Kidney (tissue), 14 donors: Measurements from ENCODE around the gene NHLRC4. TPM values are rescaled to one million over a fixed set of nuclear protein-coding genes. Genes with fewer than 3 reads are reported as not detected.

Experiments
- DNase-seq, 5 donors: peaks; one replicate each; pipeline ENCODE4 v3.0.0-alpha.2; 2013 to 2020
- FAIRE-seq: peaks from 2 replicates; lab custom pipeline; 2012; peaks lifted over from hg19 to GRCh38; lab: Jason Lieb, UNC
- H3K27ac ChIP-seq, 2 donors: one replicate each; pipeline ENCODE4 v1.7.0; 2013; ENCODE audit warnings: low read depth in 2 of 2, low read length in 2 of 2, inconsistent platforms in 1 of 2
- H3K27me3 ChIP-seq: one replicate; pipeline ENCODE4 v1.7.1; 2013; ENCODE audit warnings: low read length, inconsistent platforms; ENCODE audit not compliant: control insufficient read depth, insufficient read depth
- H3K36me3 ChIP-seq, 3 donors: one replicate each; pipeline versions ENCODE4 v1.7.0 to v1.7.1; 2013; ENCODE audit warnings: low read length in 3 of 3, control low read depth in 1 of 3, inconsistent platforms in 1 of 3; ENCODE audit not compliant: insufficient read depth in 3 of 3, control insufficient read depth in 2 of 3
- H3K4me1 ChIP-seq, 3 donors: one replicate each; pipeline versions ENCODE4 v1.7.0 to v1.7.1; 2013; ENCODE audit warnings: low read length in 3 of 3, inconsistent platforms in 1 of 3, low read depth in 1 of 3; ENCODE audit not compliant: control insufficient read depth in 2 of 3, insufficient read depth in 2 of 3
- H3K4me3 ChIP-seq, 3 donors: one replicate each; pipeline versions ENCODE4 v1.7.0 to v1.8.1; 2013; ENCODE audit warnings: low read length in 3 of 3, control low read depth in 1 of 3, inconsistent platforms in 1 of 3
- H3K9ac ChIP-seq, 3 donors: one replicate each; pipeline versions ENCODE4 v1.7.0 to v1.7.1; 2013; ENCODE audit warnings: low read length in 3 of 3, control low read depth in 1 of 3, inconsistent platforms in 1 of 3
- H3K9me3 ChIP-seq, 3 donors: one replicate each; pipeline versions ENCODE4 v1.7.0 to v1.7.1; 2013; ENCODE audit warnings: low read length in 3 of 3, control low read depth in 1 of 3, inconsistent platforms in 1 of 3; ENCODE audit not compliant: control insufficient read depth in 2 of 3, insufficient read depth in 1 of 3
- intact Hi-C: fragments of 100-400 bp; cut with DNase I; formaldehyde crosslinking; loops from one replicate; pipeline ENCODE4 v1.11.1; 2022
- polyA plus RNA-seq: library from polyadenylated mRNA; stranded (reverse); fragments of 350-450 nt; fragmentation: Illumina TruSeq; extraction: RNeasy Lipid Tissue Mini Kit (QIAGEN cat#74804); gene quantifications from one replicate; pipeline ENCODE4 v1.2.3, GENCODE V29; 2014; ENCODE audit warnings: low read depth, low replicate concordance; ENCODE audit not compliant: insufficient read depth
- total RNA-seq: library from RNA; stranded (reverse); fragmentation: NEBNext Ultra II Directional; extraction: Animal tissue kit (Norgen Biotek cat#: 25700); gene quantifications from one replicate; pipeline ENCODE4 v1.2.1, GENCODE V29; 2021
- TF ChIP-seq, protein P1 (sequence below): IDR thresholded peaks from 3 replicates; pipeline ENCODE4 v1.5.1; 2012; ENCODE audit warnings: mild to moderate bottlenecking, moderate library complexity, borderline replicate concordance; ENCODE audit not compliant: insufficient read depth; ENCODE audit errors: extremely low read depth
- donor health status: control.
- donor health status: control.
- donor health status: control.
- donor health status: control.
- donor health status: control.
- donor health status: DM: yes; HTN: yes; CAD: no.
- donor health status: Normal renal cell carcinoma (clear cell type).

NHLRC4 gene
- total and polyA plus RNA-seq, 2 donors from 2014 or later, result 3.3 to 17.4 TPM

DNA sequence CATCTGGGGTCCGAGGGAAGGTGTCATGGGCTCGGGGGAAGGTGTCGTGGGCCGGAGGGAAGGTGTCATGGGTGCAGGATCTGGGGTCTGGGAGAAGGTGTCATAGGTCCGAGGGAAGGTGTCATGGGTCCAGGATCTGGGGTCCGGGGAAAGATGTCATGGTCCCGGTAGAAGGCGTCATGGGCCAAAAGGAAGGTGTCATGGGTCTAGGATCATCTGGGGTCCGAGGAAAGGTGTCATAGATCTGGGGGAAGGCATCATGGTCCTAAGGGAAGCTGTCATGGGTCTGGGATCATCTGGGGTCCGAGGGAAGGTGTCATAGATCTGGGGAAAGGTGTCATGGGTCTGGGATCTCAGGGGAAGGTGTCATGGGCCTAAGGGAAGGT is 24.0 kb downstream of the NHLRC4 start:
- intact Hi-C loops, result no loop called here
- H3K27me3 ChIP-seq, result no peaks in the 10 kb centered on the region
- no peaks in the 10 kb centered on the region for H3K36me3 ChIP-seq
- H3K4me1 ChIP-seq, result peaks cover 6 to 58% (median 42%) of the 10 kb centered on the region in 3 donors
- TF ChIP-seq, protein P1, sequence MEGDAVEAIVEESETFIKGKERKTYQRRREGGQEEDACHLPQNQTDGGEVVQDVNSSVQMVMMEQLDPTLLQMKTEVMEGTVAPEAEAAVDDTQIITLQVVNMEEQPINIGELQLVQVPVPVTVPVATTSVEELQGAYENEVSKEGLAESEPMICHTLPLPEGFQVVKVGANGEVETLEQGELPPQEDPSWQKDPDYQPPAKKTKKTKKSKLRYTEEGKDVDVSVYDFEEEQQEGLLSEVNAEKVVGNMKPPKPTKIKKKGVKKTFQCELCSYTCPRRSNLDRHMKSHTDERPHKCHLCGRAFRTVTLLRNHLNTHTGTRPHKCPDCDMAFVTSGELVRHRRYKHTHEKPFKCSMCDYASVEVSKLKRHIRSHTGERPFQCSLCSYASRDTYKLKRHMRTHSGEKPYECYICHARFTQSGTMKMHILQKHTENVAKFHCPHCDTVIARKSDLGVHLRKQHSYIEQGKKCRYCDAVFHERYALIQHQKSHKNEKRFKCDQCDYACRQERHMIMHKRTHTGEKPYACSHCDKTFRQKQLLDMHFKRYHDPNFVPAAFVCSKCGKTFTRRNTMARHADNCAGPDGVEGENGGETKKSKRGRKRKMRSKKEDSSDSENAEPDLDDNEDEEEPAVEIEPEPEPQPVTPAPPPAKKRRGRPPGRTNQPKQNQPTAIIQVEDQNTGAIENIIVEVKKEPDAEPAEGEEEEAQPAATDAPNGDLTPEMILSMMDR, result no peak
- peak overlapping the region; percentile 27 to 77 (median 52) for H3K9ac ChIP-seq
- FAIRE-seq, result no peak
- no peak for DNase-seq
- H3K4me3 ChIP-seq, result peak overlapping the region; percentile 66 to 80 (median 70)
- H3K27ac ChIP-seq, result peak overlapping the region; percentile 33 to 87
- H3K9me3 ChIP-seq, result no peaks in the 10 kb centered on the region

DNA sequence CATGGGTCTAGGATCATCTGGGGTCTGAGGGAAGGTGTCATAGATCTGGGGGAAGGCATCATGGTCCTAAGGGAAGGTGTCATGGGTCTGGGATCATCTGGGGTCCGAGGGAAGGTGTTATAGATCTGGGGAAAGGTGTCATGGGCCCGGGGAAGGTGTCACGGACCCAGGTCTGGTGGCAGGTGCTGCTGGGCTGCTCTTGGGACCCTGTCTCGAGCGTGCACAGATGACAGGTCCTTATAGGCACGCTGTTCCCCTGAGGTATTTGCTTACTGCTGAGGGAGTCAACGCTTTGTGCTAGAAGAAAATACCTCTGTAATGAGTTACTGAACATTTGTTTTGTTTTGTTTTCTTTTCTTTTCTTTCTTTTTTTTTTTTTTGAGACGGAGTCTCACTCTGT is 24.4 kb downstream of the NHLRC4 start:
- no peaks in the 10 kb centered on the region for H3K9me3 ChIP-seq
- TF ChIP-seq, protein P1, result no peak
- DNase-seq (peak in 1 of 5 donors; percentile 50), FAIRE-seq (no peak)
- no peaks in the 10 kb centered on the region for H3K27me3 ChIP-seq
- H3K36me3 ChIP-seq, result no peaks in the 10 kb centered on the region
- H3K4me1 ChIP-seq, result peaks cover 6 to 60% (median 42%) of the 10 kb centered on the region in 3 donors
- intact Hi-C loops, result no loop called here
- H3K9ac ChIP-seq, result peak overlapping the region; percentile 20 to 77 (median 27)
- H3K4me3 ChIP-seq, result peak overlapping the region; percentile 66 to 80 (median 70)
- peak overlapping the region in 1 of 2 donors; percentile 87 for H3K27ac ChIP-seq

DNA sequence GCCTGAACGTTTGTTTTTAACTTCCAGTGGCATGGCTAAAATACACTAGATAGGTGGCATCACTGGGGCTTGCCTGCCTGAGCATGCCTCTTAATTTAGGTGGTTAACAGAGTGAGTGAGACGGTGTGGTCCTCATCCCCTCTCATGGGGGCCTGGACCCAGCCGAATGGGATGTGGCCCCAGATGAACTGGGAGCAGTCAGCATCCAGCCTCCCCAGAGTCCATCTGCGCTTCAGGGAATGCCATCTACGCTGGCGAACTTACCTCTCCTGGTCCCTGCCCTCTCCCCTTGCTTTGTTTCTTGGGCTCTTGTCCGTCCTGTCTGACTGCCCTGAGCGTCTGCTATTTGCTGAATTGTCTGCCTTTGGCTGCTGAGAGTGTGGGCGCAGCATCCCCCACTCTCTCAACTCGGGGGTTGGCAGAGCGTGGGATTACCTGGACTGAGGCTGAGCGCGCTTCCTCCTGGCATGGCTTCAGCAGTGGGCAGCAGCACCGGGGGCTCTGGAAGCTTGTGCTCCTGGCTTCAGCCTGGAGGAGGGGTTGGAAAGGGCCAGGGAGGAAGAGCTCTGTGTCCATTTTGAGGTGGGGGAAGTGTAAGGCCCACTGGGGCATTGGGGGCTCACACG is 25.2 kb downstream of the NHLRC4 start:
- Histone ChIP-seq H3K4me3 (peak overlapping the region in 2 of 3 donors; percentile 22 to 29), H3K27me3 (no peaks in the 10 kb centered on the region), H3K36me3 (no peaks in the 10 kb centered on the region), H3K4me1 (peaks cover 6 to 57% (median 41%) of the 10 kb centered on the region in 3 donors), H3K27ac (peak overlapping the region; percentile 82 to 94), H3K9ac (peak overlapping the region in 1 of 3 donors; percentile 75), H3K9me3 (no peaks in the 10 kb centered on the region)
- intact Hi-C loops, result no loop called here
- DNase-seq (peak in 2 of 5 donors; percentile 30 to 55), FAIRE-seq (no peak)
- TF ChIP-seq, protein P1, result no peak
